HepG2 (cell line): ENCODE data around the gene MADD. TPM values are rescaled to one million over a fixed set of nuclear protein-coding genes. Genes with fewer than 3 reads are reported as not detected.
A peak's percentile ranks its signal among the peaks of the same experiment; 100 is the strongest.

Source experiments
- ATF3 ChIP-seq: sonication (generic); formaldehyde crosslinking; IDR thresholded peaks from 2 replicates; pipeline ENCODE4 v1.4.0; 2020; ENCODE audit warnings: missing genetic modification reagents
- CSRNP2 ChIP-seq: sonication (generic); formaldehyde crosslinking; conservative IDR thresholded peaks from 2 replicates; pipeline ENCODE4 v1.8.0; 2022; ENCODE audit warnings: low read depth, missing genetic modification reagents
- HMG20A ChIP-seq: IDR thresholded peaks from 2 replicates; pipeline ENCODE4 v1.6.1; 2016; ENCODE audit warnings: borderline replicate concordance
- HNRNPK ChIP-seq: fragments of 200-400 bp; formaldehyde crosslinking; IDR thresholded peaks from 2 replicates; pipeline ENCODE4 v1.6.1; 2018; ENCODE audit warnings: low read length, low read depth, moderate library complexity, mild to moderate bottlenecking; ENCODE audit not compliant: poor library complexity, severe bottlenecking
- JUN ChIP-seq: sonication (generic); formaldehyde crosslinking; IDR thresholded peaks from 2 replicates; pipeline ENCODE4 v1.4.0; 2020; ENCODE audit warnings: mild to moderate bottlenecking, missing genetic modification reagents
- MXD1 ChIP-seq: sonication (generic); formaldehyde crosslinking; IDR thresholded peaks from 2 replicates; pipeline ENCODE4 v1.4.0; 2020; ENCODE audit warnings: mild to moderate bottlenecking, missing genetic modification reagents
- NONO ChIP-seq, 2 experiments: fragments of 450-650 bp in 1 of 2; sonication (generic) in 1 of 2; formaldehyde crosslinking in 1 of 2; IDR thresholded peaks in 1 of 2; conservative IDR thresholded peaks in 1 of 2; 2 replicates each; pipeline versions ENCODE4 v1.6.1 to v1.8.0; 2017 to 2022; ENCODE audit warnings: mild to moderate bottlenecking in 1 of 2, missing genetic modification reagents in 1 of 2, moderate library complexity in 1 of 2
- NR2C2 ChIP-seq: sonication (generic); formaldehyde crosslinking; IDR thresholded peaks from 2 replicates; pipeline ENCODE4 v1.4.0; 2020; ENCODE audit warnings: missing genetic modification reagents, mild to moderate bottlenecking, moderate library complexity, borderline replicate concordance
- SMARCE1 ChIP-seq: fragments of 450-650 bp; IDR thresholded peaks from 2 replicates; pipeline ENCODE4 v1.6.1; 2017; ENCODE audit warnings: borderline replicate concordance
- TCF7 ChIP-seq: sonication (generic); IDR thresholded peaks from 2 replicates; pipeline ENCODE4 v1.6.1; 2016; ENCODE audit warnings: antibody characterized with exemption, low read depth
- ZNF263 ChIP-seq: sonication (generic); formaldehyde crosslinking; IDR thresholded peaks from 2 replicates; pipeline ENCODE4 v1.4.0; 2020; ENCODE audit warnings: missing genetic modification reagents
- polyA plus RNA-seq, 8 experiments: library from polyadenylated mRNA; depleted of rRNA in 3 of 8; stranded (reverse) in 7 of 8; unstranded in 1 of 8; fragments of >200 nt; fragmentation: Illumina TruSeq in 4 of 8; extraction: Trizol in 4 of 8; gene quantifications; 2 replicates each; pipeline versions ENCODE4 v1.2.1 to v1.2.3, GENCODE V29; 2011 to 2016; ENCODE audit warnings: low read depth in 4 of 8, missing spikeins in 1 of 8, mixed read lengths in 1 of 8; ENCODE audit not compliant: insufficient read depth in 1 of 8
- total RNA-seq, 5 experiments: library from RNA; depleted of rRNA; stranded (reverse); fragments of >200 nt; fragmentation: Illumina TruSeq; extraction: Trizol; gene quantifications; 2 replicates each; pipeline ENCODE4 v1.2.3, GENCODE V29; 2016; ENCODE audit warnings: low read depth in 1 of 5
- TF ChIP-seq, protein P1 (sequence below): sonication (generic); formaldehyde crosslinking; IDR thresholded peaks from 2 replicates; pipeline ENCODE4 v1.4.0; 2020; ENCODE audit warnings: missing genetic modification reagents
- TF ChIP-seq, protein P2 (sequence below): sonication (generic); formaldehyde crosslinking; IDR thresholded peaks from 2 replicates; pipeline ENCODE4 v1.4.0; 2020; ENCODE audit warnings: missing genetic modification reagents, borderline replicate concordance
- TF ChIP-seq, protein P3 (sequence below): sonication (generic); formaldehyde crosslinking; IDR thresholded peaks from 2 replicates; pipeline ENCODE4 v1.5.0; 2020; ENCODE audit warnings: missing genetic modification reagents

Gene MADD
- total and polyA plus RNA-seq, 2 of the 13 experiments (the other 11 are each of a cell fraction or from before 2014, with no cell fraction given): 18.0 to 29.2 TPM

DNA sequence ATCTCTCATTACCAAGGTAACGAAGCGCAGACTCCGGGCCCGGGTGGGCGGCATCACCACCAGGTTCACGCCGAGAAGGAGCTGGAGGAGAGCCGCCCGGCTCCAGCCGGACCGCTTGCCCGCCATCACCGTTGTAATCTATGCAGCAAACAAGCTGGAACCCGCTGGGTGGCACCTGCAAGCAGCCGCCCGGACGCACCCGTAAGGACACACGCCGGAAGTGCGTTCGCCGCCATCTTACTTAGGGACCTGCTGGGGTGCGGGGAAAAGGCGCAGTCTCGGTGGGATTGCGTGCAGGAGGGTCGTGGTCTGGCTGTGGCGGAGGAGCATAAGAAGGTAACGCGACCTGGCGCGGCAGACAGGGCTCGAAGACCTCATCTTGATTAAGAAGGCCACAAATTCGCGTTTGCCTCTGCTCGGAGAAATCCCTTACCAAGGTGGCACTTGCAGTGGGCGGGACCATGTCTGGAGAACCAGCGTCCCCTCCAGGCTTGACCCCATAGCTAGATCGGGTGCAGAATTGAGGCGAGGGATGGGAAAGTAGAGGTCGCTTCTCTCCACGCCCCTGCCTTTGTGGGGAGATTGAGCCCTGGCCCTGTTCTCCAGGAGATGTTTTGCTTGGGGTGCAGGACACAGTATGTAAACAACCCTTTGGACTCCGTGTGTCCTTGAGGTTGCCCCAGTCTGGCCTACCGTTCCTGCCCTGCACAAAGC, 21.1 kb upstream of the MADD start, which contains the start of gene ACP2 (continued):
- TF ChIP-seq, protein P1, sequence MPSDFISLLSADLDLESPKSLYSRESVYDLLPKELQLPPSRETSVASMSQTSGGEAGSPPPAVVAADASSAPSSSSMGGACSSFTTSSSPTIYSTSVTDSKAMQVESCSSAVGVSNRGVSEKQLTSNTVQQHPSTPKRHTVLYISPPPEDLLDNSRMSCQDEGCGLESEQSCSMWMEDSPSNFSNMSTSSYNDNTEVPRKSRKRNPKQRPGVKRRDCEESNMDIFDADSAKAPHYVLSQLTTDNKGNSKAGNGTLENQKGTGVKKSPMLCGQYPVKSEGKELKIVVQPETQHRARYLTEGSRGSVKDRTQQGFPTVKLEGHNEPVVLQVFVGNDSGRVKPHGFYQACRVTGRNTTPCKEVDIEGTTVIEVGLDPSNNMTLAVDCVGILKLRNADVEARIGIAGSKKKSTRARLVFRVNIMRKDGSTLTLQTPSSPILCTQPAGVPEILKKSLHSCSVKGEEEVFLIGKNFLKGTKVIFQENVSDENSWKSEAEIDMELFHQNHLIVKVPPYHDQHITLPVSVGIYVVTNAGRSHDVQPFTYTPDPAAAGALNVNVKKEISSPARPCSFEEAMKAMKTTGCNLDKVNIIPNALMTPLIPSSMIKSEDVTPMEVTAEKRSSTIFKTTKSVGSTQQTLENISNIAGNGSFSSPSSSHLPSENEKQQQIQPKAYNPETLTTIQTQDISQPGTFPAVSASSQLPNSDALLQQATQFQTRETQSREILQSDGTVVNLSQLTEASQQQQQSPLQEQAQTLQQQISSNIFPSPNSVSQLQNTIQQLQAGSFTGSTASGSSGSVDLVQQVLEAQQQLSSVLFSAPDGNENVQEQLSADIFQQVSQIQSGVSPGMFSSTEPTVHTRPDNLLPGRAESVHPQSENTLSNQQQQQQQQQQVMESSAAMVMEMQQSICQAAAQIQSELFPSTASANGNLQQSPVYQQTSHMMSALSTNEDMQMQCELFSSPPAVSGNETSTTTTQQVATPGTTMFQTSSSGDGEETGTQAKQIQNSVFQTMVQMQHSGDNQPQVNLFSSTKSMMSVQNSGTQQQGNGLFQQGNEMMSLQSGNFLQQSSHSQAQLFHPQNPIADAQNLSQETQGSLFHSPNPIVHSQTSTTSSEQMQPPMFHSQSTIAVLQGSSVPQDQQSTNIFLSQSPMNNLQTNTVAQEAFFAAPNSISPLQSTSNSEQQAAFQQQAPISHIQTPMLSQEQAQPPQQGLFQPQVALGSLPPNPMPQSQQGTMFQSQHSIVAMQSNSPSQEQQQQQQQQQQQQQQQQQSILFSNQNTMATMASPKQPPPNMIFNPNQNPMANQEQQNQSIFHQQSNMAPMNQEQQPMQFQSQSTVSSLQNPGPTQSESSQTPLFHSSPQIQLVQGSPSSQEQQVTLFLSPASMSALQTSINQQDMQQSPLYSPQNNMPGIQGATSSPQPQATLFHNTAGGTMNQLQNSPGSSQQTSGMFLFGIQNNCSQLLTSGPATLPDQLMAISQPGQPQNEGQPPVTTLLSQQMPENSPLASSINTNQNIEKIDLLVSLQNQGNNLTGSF: peak; percentile 56; the same call in 1 of the 2 replicates
- no peak for TF ChIP-seq TCF7
- TF ChIP-seq, protein P2, sequence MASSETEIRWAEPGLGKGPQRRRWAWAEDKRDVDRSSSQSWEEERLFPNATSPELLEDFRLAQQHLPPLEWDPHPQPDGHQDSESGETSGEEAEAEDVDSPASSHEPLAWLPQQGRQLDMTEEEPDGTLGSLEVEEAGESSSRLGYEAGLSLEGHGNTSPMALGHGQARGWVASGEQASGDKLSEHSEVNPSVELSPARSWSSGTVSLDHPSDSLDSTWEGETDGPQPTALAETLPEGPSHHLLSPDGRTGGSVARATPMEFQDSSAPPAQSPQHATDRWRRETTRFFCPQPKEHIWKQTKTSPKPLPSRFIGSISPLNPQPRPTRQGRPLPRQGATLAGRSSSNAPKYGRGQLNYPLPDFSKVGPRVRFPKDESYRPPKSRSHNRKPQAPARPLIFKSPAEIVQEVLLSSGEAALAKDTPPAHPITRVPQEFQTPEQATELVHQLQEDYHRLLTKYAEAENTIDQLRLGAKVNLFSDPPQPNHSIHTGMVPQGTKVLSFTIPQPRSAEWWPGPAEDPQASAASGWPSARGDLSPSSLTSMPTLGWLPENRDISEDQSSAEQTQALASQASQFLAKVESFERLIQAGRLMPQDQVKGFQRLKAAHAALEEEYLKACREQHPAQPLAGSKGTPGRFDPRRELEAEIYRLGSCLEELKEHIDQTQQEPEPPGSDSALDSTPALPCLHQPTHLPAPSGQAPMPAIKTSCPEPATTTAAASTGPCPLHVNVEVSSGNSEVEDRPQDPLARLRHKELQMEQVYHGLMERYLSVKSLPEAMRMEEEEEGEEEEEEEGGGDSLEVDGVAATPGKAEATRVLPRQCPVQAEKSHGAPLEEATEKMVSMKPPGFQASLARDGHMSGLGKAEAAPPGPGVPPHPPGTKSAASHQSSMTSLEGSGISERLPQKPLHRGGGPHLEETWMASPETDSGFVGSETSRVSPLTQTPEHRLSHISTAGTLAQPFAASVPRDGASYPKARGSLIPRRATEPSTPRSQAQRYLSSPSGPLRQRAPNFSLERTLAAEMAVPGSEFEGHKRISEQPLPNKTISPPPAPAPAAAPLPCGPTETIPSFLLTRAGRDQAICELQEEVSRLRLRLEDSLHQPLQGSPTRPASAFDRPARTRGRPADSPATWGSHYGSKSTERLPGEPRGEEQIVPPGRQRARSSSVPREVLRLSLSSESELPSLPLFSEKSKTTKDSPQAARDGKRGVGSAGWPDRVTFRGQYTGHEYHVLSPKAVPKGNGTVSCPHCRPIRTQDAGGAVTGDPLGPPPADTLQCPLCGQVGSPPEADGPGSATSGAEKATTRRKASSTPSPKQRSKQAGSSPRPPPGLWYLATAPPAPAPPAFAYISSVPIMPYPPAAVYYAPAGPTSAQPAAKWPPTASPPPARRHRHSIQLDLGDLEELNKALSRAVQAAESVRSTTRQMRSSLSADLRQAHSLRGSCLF: no peak
- TF ChIP-seq CSRNP2 (CRISPR knock-in tag): 0 out of 2 replicates have a peak, but pooled peaks have one; percentile 49
- TF ChIP-seq ATF3 (CRISPR knock-in tag): peak; percentile 35; the same call in 1 of the 2 replicates
- peak; percentile 92 for TF ChIP-seq NR2C2 (CRISPR knock-in tag)
- TF ChIP-seq HNRNPK: peak; percentile 31
- TF ChIP-seq HMG20A (CRISPR knock-in tag): no peak
- TF ChIP-seq JUN (CRISPR knock-in tag): peak; percentile 75; the same call in 1 of the 2 replicates
- TF ChIP-seq NONO (IDR thresholded peaks at IDR 0.05): no peak
- peak; percentile 95 for TF ChIP-seq NONO (CRISPR knock-in tag; conservative IDR thresholded peaks at IDR 0.05)
- peak; percentile 77 for TF ChIP-seq ZNF263 (CRISPR knock-in tag)
- peak; percentile 73 for TF ChIP-seq MXD1 (CRISPR knock-in tag)
- no peak for TF ChIP-seq SMARCE1
- TF ChIP-seq, protein P3, sequence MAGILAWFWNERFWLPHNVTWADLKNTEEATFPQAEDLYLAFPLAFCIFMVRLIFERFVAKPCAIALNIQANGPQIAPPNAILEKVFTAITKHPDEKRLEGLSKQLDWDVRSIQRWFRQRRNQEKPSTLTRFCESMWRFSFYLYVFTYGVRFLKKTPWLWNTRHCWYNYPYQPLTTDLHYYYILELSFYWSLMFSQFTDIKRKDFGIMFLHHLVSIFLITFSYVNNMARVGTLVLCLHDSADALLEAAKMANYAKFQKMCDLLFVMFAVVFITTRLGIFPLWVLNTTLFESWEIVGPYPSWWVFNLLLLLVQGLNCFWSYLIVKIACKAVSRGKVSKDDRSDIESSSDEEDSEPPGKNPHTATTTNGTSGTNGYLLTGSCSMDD (CRISPR knock-in tag): no peak
